HCT116 (cell line): ENCODE data around the gene NEO1. TPM values are rescaled to one million over a fixed set of nuclear protein-coding genes. Genes with fewer than 3 reads are reported as not detected.

Experiments used
- ATAC-seq: fragments of 200-7000 bp; cut with Tn5 transposase; 2 replicates; pipeline ENCODE4 v1.9.1; 2020; ENCODE audit warnings: mild to moderate bottlenecking, moderate library complexity
- BruUV-seq: library from RNA; stranded (reverse); fragments of 400-500 nt; replicated peaks from 2 replicates; lab custom pipeline; 2021; lab: Mats Ljungman, UMichigan
- CTCF ChIA-PET: fragments of 300-600 bp; sonication (Branson Sonifier 250); formaldehyde crosslinking; loops from one replicate; lab custom pipeline; 2021; ENCODE audit warnings: antibody characterized with exemption; lab: Charles Lee
- POLR2A ChIA-PET: fragments of 300-600, 350-600 bp; sonication (Branson Sonifier 250); formaldehyde crosslinking; loops from one replicate; lab custom pipeline; 2021; ENCODE audit warnings: antibody characterized with exemption; lab: Charles Lee
- RAD21 ChIA-PET, 2 experiments: fragments of 300-600 bp; sonication (Branson Sonifier 250); formaldehyde crosslinking; loops; one replicate each; lab custom pipeline; 2023; ENCODE audit warnings: low total read pairs in 2 of 2; ENCODE audit not compliant: uncharacterized antibody in 2 of 2, unreplicated experiment in 2 of 2, low non-redundant PET in 1 of 2; lab: Charles Lee
- DNase-seq: peaks from one replicate; pipeline ENCODE4 v3.0.0-alpha.2; 2010; ENCODE audit warnings: low read depth, low spot score
- H2AFZ ChIP-seq: fragments of 200-600 bp; shearing (Covaris generic), sonication (generic); 2 replicates; pipeline ENCODE4 v1.6.1; 2017; ENCODE audit warnings: low read depth, mixed run types, mixed read lengths, antibody characterized with exemption, low read length; ENCODE audit not compliant: poor library complexity, severe bottlenecking
- H3K27ac ChIP-seq: 2 replicates; pipeline ENCODE4 v1.5.1; 2012; ENCODE audit warnings: low read depth, low read length
- H3K27me3 ChIP-seq: fragments of 200-600 bp; sonication (generic); 2 replicates; pipeline ENCODE4 v1.6.1; 2016; ENCODE audit warnings: mixed run types, low read length, mixed read lengths; ENCODE audit not compliant: insufficient read depth
- H3K36me3 ChIP-seq, 2 experiments: fragments of 200-500 bp in 1 of 2; fragments of 200-600 bp in 1 of 2; sonication (Bioruptor generic) in 1 of 2; sonication (generic) in 1 of 2; 2 replicates each; pipeline versions ENCODE4 v1.5.1 to v1.6.1; 2014 to 2016; ENCODE audit warnings: low read length in 2 of 2, inconsistent platforms in 1 of 2, mixed read lengths in 1 of 2, mixed run types in 1 of 2; ENCODE audit not compliant: insufficient read depth in 2 of 2, control insufficient read depth in 1 of 2
- H3K4me1 ChIP-seq, 2 experiments: fragments of 200-600 bp in 1 of 2; sonication (generic) in 1 of 2; 2 replicates each; pipeline versions ENCODE4 v1.5.1 to v1.6.1; 2012 to 2017; ENCODE audit warnings: low read length in 2 of 2, inconsistent platforms in 1 of 2, mild to moderate bottlenecking in 1 of 2, mixed read lengths in 1 of 2, mixed run types in 1 of 2, moderate library complexity in 1 of 2; ENCODE audit not compliant: insufficient read depth in 2 of 2, control insufficient read depth in 1 of 2
- H3K4me2 ChIP-seq: fragments of 200-600 bp; sonication (generic); 2 replicates; pipeline ENCODE4 v1.6.1; 2017; ENCODE audit warnings: mixed run types, low read length, mixed read lengths
- H3K4me3 ChIP-seq, 2 experiments: fragments of 200-600 bp in 1 of 2; sonication (generic) in 1 of 2; replicated peaks in 1 of 2; 2 replicates each; pipeline ENCODE4 v1.5.1; 2011 to 2016; ENCODE audit warnings: low read length in 2 of 2, control low read depth in 1 of 2, low read depth in 1 of 2, mild to moderate bottlenecking in 1 of 2, mixed read lengths in 1 of 2, mixed run types in 1 of 2
- H3K79me2 ChIP-seq: fragments of 200-600 bp; sonication (generic); 2 replicates; pipeline ENCODE4 v1.6.1; 2017; ENCODE audit warnings: mild to moderate bottlenecking, mixed run types, low read length, moderate library complexity, mixed read lengths; ENCODE audit not compliant: insufficient read depth
- H3K9ac ChIP-seq: fragments of 200-600 bp; sonication (generic); 2 replicates; pipeline ENCODE4 v1.6.1; 2016; ENCODE audit warnings: low read length, mixed read lengths
- H3K9me2 ChIP-seq: fragments of 200-600 bp; sonication (generic), shearing (Covaris generic); 2 replicates; pipeline ENCODE4 v1.6.1; 2017; ENCODE audit warnings: mixed run types, mild to moderate bottlenecking, moderate library complexity; ENCODE audit not compliant: insufficient read depth
- H3K9me3 ChIP-seq, 2 experiments: fragments of 200-500 bp in 1 of 2; fragments of 200-600 bp in 1 of 2; sonication (Bioruptor generic) in 1 of 2; sonication (generic) in 1 of 2; 2 replicates each; pipeline ENCODE4 v1.6.1; 2014 to 2017; ENCODE audit warnings: low read length in 2 of 2, mixed read lengths in 2 of 2, inconsistent platforms in 1 of 2, low read depth in 1 of 2, mild to moderate bottlenecking in 1 of 2, mixed run types in 1 of 2, moderate library complexity in 1 of 2; ENCODE audit not compliant: control insufficient read depth in 1 of 2, insufficient read depth in 1 of 2
- H4K20me1 ChIP-seq: fragments of 200-600 bp; sonication (generic), shearing (Covaris generic); 2 replicates; pipeline ENCODE4 v1.6.1; 2017; ENCODE audit warnings: mixed run types, mild to moderate bottlenecking, moderate library complexity; ENCODE audit not compliant: insufficient read depth
- EZH2phosphoT487 ChIP-seq: fragments of 200-600 bp; IDR thresholded peaks from 2 replicates; pipeline ENCODE4 v1.6.1; 2018; ENCODE audit warnings: antibody characterized with exemption, borderline replicate concordance
- POLR2A ChIP-seq: IDR thresholded peaks from 2 replicates; pipeline ENCODE4 v1.7.0; 2011; ENCODE audit warnings: borderline replicate concordance; ENCODE audit not compliant: insufficient read depth, insufficient read length; ENCODE audit errors: extremely low read depth
- intact Hi-C: fragments of 100-400 bp; cut with micrococcal nuclease; formaldehyde crosslinking; loops from 2 replicates; pipeline ENCODE4 v1.10.0; 2022
- total RNA-seq: library from RNA; stranded (reverse); gene quantifications from one replicate; pipeline ENCODE4 v1.2.1, GENCODE V29; 2021; ENCODE audit not compliant: unreplicated experiment
- TF ChIP-seq, protein P1 (sequence below): IDR thresholded peaks from 2 replicates; pipeline ENCODE4 v1.6.1; 2012
- TF ChIP-seq, protein P2 (sequence below): IDR thresholded peaks from 2 replicates; pipeline ENCODE4 v1.6.1; 2011; ENCODE audit warnings: mild to moderate bottlenecking, low read length, moderate library complexity; ENCODE audit not compliant: insufficient replicate concordance; ENCODE audit errors: extremely low read depth

Gene NEO1
- total RNA-seq, 1 experiment from 2014 or later = 30.0 TPM

DNA sequence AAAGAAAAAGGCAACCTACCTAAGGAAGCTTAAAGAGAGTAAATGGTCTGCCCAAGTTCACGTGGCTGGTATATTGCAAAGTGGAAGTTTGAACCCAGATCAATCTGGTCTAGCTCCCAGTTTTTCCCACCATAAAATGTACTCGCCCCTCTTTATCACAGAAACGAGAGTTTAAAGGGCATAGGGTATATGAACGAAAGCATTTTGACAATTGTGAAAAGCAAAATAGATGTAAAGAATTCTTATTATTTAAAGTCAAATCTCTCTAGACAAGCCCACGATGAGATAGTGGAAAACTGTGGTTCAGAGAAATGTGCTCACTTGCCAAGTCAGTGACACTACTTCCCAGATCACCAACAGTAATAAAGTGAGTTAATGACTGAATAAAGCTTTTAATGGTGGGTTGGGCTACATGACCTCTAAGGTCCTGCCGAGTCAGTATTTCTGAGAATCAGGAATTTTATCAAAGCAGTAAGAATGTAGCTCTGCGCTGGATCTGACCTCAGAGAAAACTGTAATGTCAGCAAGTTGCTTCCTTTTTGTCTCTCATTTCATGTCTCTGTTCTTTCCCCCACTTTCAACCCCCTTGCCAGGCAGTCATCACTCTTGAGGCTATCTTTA is 23.3 kb upstream of the NEO1 start:
- no peak for TF ChIP-seq POLR2A
- TF ChIP-seq, protein P1, sequence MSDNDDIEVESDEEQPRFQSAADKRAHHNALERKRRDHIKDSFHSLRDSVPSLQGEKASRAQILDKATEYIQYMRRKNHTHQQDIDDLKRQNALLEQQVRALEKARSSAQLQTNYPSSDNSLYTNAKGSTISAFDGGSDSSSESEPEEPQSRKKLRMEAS = no peak
- Histone ChIP-seq H3K36me3 (no peaks in the 10 kb centered on the region), H3K79me2 (no peaks in the 10 kb centered on the region), H3K9me3 (no peaks in the 10 kb centered on the region), H3K4me1 (no peaks in the 10 kb centered on the region), H3K27me3 (peaks cover 17% of the 10 kb centered on the region), H3K4me2 (no peak overlapping the region), H4K20me1 (no peaks in the 10 kb centered on the region), H3K4me3 (no peak overlapping the region), H2AFZ (no peak overlapping the region), H3K9me2 (no peaks in the 10 kb centered on the region), H3K9ac (no peak overlapping the region), H3K27ac (no peak overlapping the region)
- ChIA-PET RAD21 (no interaction called here), POLR2A (no interaction called here), CTCF (no interaction called here)
- no peak for ATAC-seq
- intact Hi-C loops = no loop called here
- no peak for DNase-seq
- BruUV-seq = no TSS peak

DNA sequence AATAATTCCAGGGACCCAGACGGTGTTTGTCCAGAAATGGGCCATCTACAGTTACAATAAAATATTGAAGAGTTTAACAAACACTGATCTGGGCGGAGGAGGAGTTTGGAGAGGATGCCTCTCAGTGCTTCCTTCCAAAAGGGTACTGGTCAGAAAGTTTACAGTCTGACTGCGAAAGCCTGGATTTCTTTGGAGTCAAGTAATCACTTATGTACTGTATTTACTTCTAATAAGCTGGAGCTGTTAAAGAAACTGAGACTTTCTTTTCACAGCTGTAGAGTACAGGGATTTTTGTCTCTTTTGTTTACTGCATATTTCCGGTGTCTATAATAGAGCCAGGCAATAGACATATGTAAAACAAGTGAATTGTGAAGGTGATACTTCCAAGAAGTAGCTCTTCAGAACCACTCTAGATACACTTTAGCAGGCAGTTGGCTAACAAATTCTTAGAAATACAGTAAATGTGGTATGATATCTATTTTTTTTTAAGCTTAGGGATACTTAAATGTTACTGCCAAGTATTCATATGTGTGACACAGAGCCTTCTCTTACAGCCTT is 22.1 kb upstream of the NEO1 start:
- TF ChIP-seq, protein P2, sequence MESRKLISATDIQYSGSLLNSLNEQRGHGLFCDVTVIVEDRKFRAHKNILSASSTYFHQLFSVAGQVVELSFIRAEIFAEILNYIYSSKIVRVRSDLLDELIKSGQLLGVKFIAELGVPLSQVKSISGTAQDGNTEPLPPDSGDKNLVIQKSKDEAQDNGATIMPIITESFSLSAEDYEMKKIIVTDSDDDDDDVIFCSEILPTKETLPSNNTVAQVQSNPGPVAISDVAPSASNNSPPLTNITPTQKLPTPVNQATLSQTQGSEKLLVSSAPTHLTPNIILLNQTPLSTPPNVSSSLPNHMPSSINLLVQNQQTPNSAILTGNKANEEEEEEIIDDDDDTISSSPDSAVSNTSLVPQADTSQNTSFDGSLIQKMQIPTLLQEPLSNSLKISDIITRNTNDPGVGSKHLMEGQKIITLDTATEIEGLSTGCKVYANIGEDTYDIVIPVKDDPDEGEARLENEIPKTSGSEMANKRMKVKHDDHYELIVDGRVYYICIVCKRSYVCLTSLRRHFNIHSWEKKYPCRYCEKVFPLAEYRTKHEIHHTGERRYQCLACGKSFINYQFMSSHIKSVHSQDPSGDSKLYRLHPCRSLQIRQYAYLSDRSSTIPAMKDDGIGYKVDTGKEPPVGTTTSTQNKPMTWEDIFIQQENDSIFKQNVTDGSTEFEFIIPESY = no peak
- no peak for TF ChIP-seq EZH2phosphoT487
- Histone ChIP-seq H3K4me1 (no peaks in the 10 kb centered on the region), H3K27me3 (peaks cover 21% of the 10 kb centered on the region), H3K79me2 (no peaks in the 10 kb centered on the region), H3K9me3 (no peaks in the 10 kb centered on the region), H3K27ac (no peak overlapping the region), H3K36me3 (no peaks in the 10 kb centered on the region), H3K4me2 (no peak overlapping the region), H3K4me3 (no peak overlapping the region), H2AFZ (no peak overlapping the region), H3K9ac (no peak overlapping the region), H4K20me1 (no peaks in the 10 kb centered on the region), H3K9me2 (no peaks in the 10 kb centered on the region)
- CTCF ChIA-PET = no interaction called here
- intact Hi-C loops = no loop called here
- no TSS peak for BruUV-seq
- ATAC-seq (no peak), DNase-seq (no peak)
- POLR2A ChIA-PET = no interaction called here
- RAD21 ChIA-PET = no interaction called here
